PC-9 (cell line): Measurements from ENCODE around the gene FCGBP.
"Not testable (repeated sequence)": the region's sequence is repeated elsewhere in the genome, so short reads cannot be mapped to it uniquely, and the experiment has no call there.

Experiments used
- CTCF ChIP-seq: fragments of 200-600 bp; sonication (generic); conservative IDR thresholded peaks from 2 replicates; pipeline ENCODE4 v1.6.1; 2017; ENCODE audit warnings: mixed run types, antibody characterized with exemption, mild to moderate bottlenecking, moderate library complexity
- EZH2 ChIP-seq: fragments of 200-600 bp; sonication (generic); IDR thresholded peaks from 2 replicates; pipeline ENCODE4 v1.8.0; 2017; ENCODE audit warnings: antibody characterized with exemption, low read depth

GRCh38 chr19:39887456-39887951 is 46.9 kb downstream of the FCGBP start:
- not testable (repeated sequence) for TF ChIP-seq EZH2, CTCF
